Fibroblast of skin of left quadriceps (primary cell): Measurements from ENCODE around the gene FAM131B.

Experiments
- DNase-seq, 2 experiments: peaks; one replicate each; pipeline ENCODE4 v3.0.0-alpha.2; 2013; ENCODE audit warnings: low read depth in 2 of 2

FAM131B gene

DNA sequence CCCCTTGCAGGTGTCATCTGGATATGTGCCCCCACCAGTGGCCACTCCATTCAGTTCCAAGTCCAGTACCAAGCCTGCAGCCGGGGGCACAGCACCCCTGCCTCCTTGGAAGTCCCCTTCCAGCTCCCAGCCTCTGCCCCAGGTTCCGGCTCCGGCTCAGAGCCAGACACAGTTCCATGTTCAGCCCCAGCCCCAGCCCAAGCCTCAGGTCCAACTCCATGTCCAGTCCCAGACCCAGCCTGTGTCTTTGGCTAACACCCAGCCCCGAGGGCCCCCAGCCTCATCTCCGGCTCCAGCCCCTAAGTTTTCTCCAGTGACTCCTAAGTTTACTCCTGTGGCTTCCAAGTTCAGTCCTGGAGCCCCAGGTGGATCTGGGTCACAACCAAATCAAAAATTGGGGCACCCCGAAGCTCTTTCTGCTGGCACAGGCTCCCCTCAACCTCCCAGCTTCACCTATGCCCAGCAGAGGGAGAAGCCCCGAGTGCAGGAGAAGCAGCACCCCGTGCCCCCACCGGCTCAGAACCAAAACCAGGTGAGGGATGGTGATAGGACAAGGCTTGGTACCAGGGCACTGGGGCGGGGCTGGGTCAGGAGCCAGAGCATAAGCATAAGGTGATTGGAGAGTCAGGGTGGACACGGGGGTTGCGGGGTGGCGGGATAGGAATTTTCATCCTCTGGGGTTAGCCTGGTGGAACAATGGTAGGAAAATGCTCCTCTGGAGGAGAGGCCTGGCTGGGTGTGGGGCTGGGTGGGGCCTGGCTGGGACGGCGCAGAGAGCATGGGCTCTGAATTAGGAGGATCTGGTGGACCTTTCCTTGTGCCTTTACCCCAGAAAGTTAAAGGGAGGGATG lies 20.5 kb upstream of the FAM131B start:
- DNase-seq: no peak

DNA sequence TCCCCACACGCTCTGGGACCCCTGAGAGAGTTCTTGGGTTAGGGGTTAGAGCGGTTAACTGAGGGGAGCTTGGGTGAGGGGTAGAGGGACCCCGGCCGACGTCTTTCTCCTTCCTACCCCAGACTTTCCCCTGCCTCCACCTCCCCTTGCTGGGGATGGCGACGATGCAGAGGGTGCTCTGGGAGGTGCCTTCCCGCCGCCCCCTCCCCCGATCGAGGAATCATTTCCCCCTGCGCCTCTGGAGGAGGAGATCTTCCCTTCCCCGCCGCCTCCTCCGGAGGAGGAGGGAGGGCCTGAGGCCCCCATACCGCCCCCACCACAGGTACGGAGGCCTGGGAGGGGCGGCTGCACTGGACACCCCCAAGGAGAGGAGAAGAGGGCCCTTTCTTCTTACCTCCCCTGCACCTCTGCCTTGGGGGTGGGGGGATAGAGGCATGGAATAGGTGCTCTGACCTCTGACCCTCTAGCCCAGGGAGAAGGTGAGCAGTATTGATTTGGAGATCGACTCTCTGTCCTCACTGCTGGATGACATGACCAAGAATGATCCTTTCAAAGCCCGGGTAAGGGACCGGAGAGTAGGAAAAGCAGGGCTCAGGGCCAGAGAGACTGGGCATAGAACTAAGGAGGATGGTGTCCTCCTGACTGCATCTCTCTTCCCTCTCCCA lies 19.7 kb upstream of the FAM131B start:
- no peak for DNase-seq

- peak; percentile 77 to 80 for DNase-seq
Measured at GRCh38 chr7:143381427-143382125, 19.1 kb upstream of the FAM131B start.

- DNase-seq: peak; percentile 91 to 92
Measured at GRCh38 chr7:143380646-143381426, 18.3 kb upstream of the FAM131B start, which contains the start of gene ZYX. Gene ZYX, plus strand, starts transcription at chr7:143381345. Its CDS starts 227 bp downstream, at chr7:143381572.

DNA sequence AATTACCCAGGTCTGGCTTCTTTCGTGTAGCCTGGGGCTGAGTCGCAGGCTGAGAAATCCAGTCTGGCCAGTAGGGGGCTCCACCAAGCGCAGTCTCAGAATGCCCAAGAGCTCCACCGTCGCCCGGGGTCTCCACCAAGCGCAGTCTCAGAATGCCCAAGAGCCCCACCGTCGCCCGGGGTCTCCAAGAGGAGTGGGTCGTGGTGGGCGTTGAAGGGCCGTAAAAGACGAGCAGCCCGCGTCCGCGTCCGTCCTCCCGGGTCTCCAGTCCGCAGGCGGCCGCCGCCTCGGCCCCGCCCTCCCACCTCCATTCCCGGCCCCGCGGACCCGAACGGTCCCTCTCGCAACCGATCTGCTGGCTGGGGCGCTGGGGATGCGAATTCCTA lies 17.7 kb upstream of the FAM131B start:
- DNase-seq: peak; percentile 73 to 81

- DNase-seq: no peak
Measured at GRCh38 chr7:143379611-143380259, 17.2 kb upstream of the FAM131B start.

- no peak for DNase-seq
Measured at GRCh38 chr7:143376396-143376795, 13.9 kb upstream of the FAM131B start.

- no peak for DNase-seq
Measured at GRCh38 chr7:143375298-143376034, 13.0 kb upstream of the FAM131B start.

GRCh38 chr7:143374561-143374960 lies 12.0 kb upstream of the FAM131B start:
- DNase-seq: no peak

- no peak for DNase-seq
Measured at GRCh38 chr7:143373255-143373794, 10.8 kb upstream of the FAM131B start.

- DNase-seq: no peak
Measured at GRCh38 chr7:143372070-143372469, 9.6 kb upstream of the FAM131B start.

DNA sequence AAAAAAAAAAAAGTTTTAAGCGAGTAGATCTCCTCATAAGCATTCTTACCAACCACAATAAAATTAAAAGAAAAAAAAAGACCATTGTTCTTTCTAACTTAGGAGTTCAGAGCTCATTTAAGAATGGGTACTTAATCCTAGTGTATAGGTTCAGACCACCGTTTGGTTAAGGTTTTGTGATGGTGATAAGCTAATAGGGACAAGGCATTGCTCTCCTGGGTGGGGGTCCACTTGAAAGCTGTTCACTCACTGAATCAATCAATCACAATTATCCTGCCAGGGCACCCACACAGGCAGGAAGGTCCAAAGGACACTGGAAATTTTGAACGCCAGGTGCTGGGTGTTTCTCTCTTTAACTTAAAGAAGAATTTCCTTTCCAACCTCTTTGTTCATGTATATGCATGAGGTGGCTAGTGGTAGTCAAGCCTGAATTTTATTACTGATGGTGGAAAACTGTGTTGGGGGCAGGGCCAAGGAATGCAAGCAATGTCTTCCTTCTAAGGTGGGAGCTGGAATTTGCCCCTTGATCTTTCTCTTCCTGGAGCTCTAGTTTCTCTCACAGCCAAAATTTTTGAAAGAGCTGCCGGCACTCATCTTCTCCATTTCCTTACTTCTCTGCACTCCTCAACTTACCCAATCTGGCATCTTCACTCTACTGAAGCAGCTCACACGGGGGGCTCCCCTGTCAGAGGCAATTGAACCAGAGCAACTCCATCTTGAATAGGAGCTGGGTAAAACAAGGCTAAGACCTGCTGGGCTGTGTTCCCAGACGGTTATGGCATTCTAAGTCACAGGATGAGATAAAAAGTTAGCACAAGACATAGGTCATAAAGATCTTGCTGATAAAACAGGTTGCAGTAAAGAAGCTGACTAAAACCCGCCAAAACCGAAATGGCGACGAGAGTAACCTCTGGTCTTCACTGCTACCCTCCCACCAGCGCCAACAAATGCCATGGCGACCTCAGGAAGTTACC lies 7.5 kb upstream of the FAM131B start:
- no peak for DNase-seq

GRCh38 chr7:143368387-143368786 lies 5.9 kb upstream of the FAM131B start:
- DNase-seq: no peak

DNA sequence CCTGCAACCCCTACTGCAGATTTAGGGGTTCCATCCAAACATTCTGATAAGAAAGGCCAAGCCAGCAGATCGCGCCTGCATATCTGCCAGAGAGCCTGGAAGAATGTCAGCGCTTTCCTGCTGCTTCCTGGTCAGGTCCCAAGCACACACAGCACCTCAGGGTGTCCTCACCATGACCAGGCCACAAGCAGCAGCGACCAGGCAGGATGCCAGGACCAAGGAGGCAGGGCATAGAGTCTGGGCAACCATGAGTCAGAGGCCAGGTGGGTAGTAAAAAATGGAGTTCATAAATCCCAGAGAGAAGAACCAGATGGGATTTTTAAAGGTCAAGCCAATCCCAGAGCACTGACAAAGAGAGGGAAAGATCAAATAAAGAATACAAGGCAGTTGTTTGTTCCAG lies 5.5 kb upstream of the FAM131B start:
- no peak for DNase-seq

- no peak for DNase-seq
Measured at GRCh38 chr7:143363016-143363937, 764 bp upstream of the FAM131B start.

GRCh38 chr7:143361552-143362130 lies 872 bp downstream of the FAM131B start:
- no peak for DNase-seq

- DNase-seq: no peak
Measured at GRCh38 chr7:143360788-143361551, 1.5 kb downstream of the FAM131B start.
